Measurements from ENCODE around the gene GMPPB.

- TF ChIP-seq POLR2A (IDR thresholded peaks at IDR 0.05; ENCODE audit: low read depth, low read length) (no peak; the same call in 1 of the 2 replicates), POLR2AphosphoS5 (IDR thresholded peaks at IDR 0.05; ENCODE audit: low read depth, low read length) (no peak)
These were observed 3.6 kb upstream of the GMPPB start for GRCh38 chr3:49727154-49727923.

Measured in GM12892 (cell line).